Central memory CD8-positive, alpha-beta T cell (primary cell): ENCODE results near the gene CACNA2D3.

Experiments
- ATAC-seq: fragments of 150-1000 bp; cut with Tn5 transposase; replicated peaks from 2 replicates; pipeline ENCODE4 v1.10.0; 2022; ENCODE audit warnings: mild to moderate bottlenecking, moderate FRiP score, moderate number of reproducible peaks; ENCODE audit not compliant: poor library complexity, severe bottlenecking; ENCODE audit errors: extremely low read depth
- DNase-seq, 2 donors: peaks; one replicate each; pipeline ENCODE4 v3.0.0; 2021; ENCODE audit warnings: low spot score in 2 of 2
- H3K27ac Mint-ChIP-seq: one replicate; pipeline ENCODE4 v1.8.0; 2022; ENCODE audit warnings: low read depth, mild to moderate bottlenecking, moderate library complexity, mixed read lengths
- H3K27me3 Mint-ChIP-seq: one replicate; pipeline ENCODE4 v1.8.0; 2022; ENCODE audit warnings: mixed read lengths
- H3K36me3 Mint-ChIP-seq: one replicate; pipeline ENCODE4 v1.8.0; 2022; ENCODE audit warnings: mild to moderate bottlenecking, moderate library complexity, mixed read lengths; ENCODE audit not compliant: insufficient read depth
- H3K4me1 Mint-ChIP-seq: one replicate; pipeline ENCODE4 v1.8.0; 2022; ENCODE audit warnings: mixed read lengths
- H3K4me3 Mint-ChIP-seq: one replicate; pipeline ENCODE4 v1.8.0; 2022; ENCODE audit warnings: mild to moderate bottlenecking, moderate library complexity, mixed read lengths
- H3K9me3 Mint-ChIP-seq: one replicate; pipeline ENCODE4 v1.8.0; 2022; ENCODE audit warnings: mixed read lengths

Gene CACNA2D3

DNA sequence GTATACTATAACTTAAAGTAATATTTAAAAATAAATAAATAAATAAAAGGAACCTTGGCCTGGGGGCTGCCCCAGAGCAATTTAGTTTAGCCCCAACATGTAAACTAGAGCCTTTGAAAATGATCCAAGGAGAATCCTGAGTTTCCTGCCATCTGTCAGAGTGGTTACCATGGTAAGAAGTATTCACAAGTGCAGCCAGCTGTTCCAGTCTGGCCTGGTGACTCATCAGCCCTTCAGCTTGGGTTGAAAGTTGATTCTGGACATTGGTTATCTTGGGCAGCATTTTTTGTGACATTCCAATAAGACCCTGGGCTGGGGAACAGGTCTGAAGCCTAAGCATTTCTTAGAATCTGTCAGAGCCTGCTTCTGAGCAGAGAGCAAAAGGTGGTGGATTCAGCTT lies 878.2 kb downstream of the CACNA2D3 start:
- DNase-seq (no peak), ATAC-seq (no peak)
- H3K4me1 Mint-ChIP-seq = no peaks in the 10 kb centered on the region
- H3K4me3 Mint-ChIP-seq = no peak overlapping the region
- no peaks in the 10 kb centered on the region for H3K27me3 Mint-ChIP-seq
- H3K36me3 Mint-ChIP-seq = no peaks in the 10 kb centered on the region
- H3K27ac Mint-ChIP-seq = no peak overlapping the region
- H3K9me3 Mint-ChIP-seq = no peaks in the 10 kb centered on the region

DNA sequence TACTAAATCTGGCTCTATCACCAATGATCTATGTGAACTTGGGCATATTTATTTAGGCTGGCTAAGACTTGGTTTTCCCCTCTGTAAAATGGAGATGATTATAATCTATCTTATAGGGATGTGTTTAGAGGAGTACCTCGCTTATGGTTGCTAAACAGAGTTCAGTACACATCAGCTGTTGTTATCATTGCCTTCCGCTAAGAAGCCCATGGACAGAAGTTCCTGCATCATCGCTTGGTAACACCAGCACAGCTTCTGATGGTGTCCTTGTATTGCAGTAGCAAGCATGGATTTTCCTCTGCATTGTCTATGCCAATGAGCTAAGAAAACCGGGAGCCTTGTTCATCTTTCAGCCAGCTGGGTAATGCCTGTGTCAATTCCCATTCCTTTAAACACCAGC lies 878.6 kb downstream of the CACNA2D3 start:
- no peaks in the 10 kb centered on the region for H3K4me1 Mint-ChIP-seq
- no peaks in the 10 kb centered on the region for H3K9me3 Mint-ChIP-seq
- no peak overlapping the region for H3K4me3 Mint-ChIP-seq
- H3K27me3 Mint-ChIP-seq = no peaks in the 10 kb centered on the region
- ATAC-seq (no peak), DNase-seq (no peak)
- no peaks in the 10 kb centered on the region for H3K36me3 Mint-ChIP-seq
- no peak overlapping the region for H3K27ac Mint-ChIP-seq

DNA sequence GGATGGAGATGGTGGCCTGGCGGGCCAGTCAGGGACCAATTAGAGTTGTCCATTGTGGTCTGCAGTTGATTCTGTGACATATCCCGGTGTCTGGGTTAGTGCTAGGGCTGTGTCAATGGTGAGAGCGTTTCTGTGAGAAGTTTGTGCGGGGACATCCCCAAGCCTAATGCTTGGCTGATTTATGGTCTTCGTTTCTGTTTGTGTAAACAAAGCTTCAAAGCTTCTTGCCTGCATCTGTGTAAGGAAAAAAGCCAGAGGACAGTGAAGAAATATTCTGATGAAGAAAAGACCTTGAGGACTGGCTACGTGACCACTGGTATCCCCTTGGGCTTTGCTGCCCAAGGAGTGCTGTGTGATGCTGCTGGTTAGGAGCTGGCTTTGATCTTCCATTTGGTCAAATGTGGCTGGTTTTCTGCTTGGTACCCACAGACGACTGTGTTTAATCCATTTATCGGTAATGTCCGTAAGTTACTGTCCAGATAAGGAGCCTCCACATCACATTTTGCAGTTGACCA lies 880.1 kb downstream of the CACNA2D3 start:
- Mint-ChIP-seq H3K27ac (no peak overlapping the region), H3K4me1 (no peaks in the 10 kb centered on the region), H3K4me3 (no peak overlapping the region), H3K9me3 (no peaks in the 10 kb centered on the region), H3K27me3 (no peaks in the 10 kb centered on the region), H3K36me3 (no peaks in the 10 kb centered on the region)
- DNase-seq (no peak), ATAC-seq (no peak)

DNA sequence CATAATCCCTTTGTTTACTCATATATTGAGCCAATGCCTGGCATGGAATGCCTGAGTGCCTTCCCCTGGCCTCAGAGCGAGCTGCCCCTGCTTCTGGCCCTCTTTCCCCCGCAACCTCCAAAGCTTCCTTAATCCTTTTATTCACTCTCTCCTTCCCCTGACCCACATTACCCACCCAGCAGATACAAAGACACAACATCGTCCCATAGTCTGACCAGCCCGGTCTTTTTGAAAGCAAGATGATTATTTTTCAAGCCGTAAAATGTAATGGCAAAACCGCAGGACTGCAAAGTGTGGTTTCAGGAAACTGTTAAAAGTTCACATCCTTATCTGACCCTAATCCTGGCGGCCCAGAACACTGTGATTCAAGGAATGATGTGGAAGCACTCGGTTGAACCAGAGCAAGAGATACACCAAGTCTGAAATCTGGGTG lies 883.9 kb downstream of the CACNA2D3 start:
- H3K4me1 Mint-ChIP-seq = no peaks in the 10 kb centered on the region
- H3K27ac Mint-ChIP-seq = no peak overlapping the region
- no peaks in the 10 kb centered on the region for H3K36me3 Mint-ChIP-seq
- ATAC-seq = no peak
- H3K9me3 Mint-ChIP-seq = no peaks in the 10 kb centered on the region
- DNase-seq = no peak
- no peak overlapping the region for H3K4me3 Mint-ChIP-seq
- H3K27me3 Mint-ChIP-seq = no peaks in the 10 kb centered on the region

DNA sequence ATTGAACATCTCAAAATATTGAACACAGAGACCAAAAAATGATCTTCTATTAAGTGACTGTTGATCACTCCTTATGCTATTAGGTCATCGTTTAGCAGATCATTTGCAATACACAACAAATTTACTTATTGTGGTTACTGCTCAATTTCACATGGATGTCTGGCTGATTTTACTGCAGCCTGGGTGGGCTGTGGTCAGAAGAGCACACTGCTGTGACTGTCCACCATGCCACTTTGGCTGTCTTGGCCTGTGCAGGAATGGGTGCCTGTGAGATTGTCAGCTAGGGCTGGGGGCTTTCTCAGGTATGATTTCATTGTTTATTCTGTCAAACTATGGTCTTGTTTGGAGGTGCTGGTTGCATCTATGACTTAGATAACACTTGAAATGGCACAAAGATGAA lies 885.6 kb downstream of the CACNA2D3 start:
- Mint-ChIP-seq H3K4me3 (no peak overlapping the region), H3K36me3 (no peaks in the 10 kb centered on the region), H3K27ac (no peak overlapping the region), H3K27me3 (no peaks in the 10 kb centered on the region), H3K4me1 (no peaks in the 10 kb centered on the region), H3K9me3 (peaks cover 6% of the 10 kb centered on the region)
- ATAC-seq = no peak
- no peak for DNase-seq

DNA sequence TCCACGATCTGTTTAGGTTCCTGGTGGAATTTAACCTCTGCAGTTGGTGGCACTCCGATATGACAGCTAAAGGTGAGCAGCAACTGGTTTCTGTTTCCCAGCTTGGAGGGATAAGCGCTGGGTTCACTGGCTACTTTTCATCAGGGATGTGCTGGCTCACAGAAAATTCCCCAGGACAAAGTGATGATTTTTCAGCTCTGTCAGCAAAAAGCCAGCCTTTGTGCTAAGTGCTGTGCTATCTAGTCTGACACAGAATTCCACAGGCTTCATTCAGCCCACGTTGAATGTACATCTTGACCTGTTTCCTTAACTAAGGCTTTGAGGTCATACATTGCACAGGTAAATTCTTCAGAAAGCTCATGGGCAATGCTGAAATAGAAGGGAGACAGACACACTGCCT lies 887.0 kb downstream of the CACNA2D3 start:
- H3K36me3 Mint-ChIP-seq = no peaks in the 10 kb centered on the region
- H3K9me3 Mint-ChIP-seq = peaks cover 6% of the 10 kb centered on the region
- no peaks in the 10 kb centered on the region for H3K4me1 Mint-ChIP-seq
- H3K4me3 Mint-ChIP-seq = no peak overlapping the region
- no peak for DNase-seq
- no peak for ATAC-seq
- no peak overlapping the region for H3K27ac Mint-ChIP-seq
- no peaks in the 10 kb centered on the region for H3K27me3 Mint-ChIP-seq

DNA sequence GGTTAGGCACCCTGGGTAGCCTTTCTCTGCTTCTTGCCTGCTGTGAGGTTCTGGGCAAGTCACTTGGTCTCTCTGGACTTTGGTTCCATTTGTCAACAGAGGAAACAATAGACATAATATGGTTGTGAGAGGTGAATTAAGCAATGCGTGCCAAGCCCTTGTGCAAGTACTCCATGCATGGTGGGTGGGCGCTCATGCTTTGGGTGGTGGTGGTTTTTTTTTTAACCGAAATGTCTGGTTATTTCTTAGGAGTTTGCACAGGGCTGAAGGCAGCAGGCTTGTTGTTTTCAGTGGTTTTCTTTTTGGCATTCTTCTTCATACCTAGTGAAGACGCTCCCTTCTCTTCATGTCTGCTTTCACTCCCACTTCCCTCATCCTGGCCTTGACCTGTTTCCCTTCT lies 889.7 kb downstream of the CACNA2D3 start:
- ATAC-seq (no peak), DNase-seq (no peak)
- no peaks in the 10 kb centered on the region for H3K36me3 Mint-ChIP-seq
- H3K9me3 Mint-ChIP-seq = peaks cover 6% of the 10 kb centered on the region
- H3K4me1 Mint-ChIP-seq = no peaks in the 10 kb centered on the region
- H3K27me3 Mint-ChIP-seq = no peaks in the 10 kb centered on the region
- H3K27ac Mint-ChIP-seq = no peak overlapping the region
- H3K4me3 Mint-ChIP-seq = no peak overlapping the region

DNA sequence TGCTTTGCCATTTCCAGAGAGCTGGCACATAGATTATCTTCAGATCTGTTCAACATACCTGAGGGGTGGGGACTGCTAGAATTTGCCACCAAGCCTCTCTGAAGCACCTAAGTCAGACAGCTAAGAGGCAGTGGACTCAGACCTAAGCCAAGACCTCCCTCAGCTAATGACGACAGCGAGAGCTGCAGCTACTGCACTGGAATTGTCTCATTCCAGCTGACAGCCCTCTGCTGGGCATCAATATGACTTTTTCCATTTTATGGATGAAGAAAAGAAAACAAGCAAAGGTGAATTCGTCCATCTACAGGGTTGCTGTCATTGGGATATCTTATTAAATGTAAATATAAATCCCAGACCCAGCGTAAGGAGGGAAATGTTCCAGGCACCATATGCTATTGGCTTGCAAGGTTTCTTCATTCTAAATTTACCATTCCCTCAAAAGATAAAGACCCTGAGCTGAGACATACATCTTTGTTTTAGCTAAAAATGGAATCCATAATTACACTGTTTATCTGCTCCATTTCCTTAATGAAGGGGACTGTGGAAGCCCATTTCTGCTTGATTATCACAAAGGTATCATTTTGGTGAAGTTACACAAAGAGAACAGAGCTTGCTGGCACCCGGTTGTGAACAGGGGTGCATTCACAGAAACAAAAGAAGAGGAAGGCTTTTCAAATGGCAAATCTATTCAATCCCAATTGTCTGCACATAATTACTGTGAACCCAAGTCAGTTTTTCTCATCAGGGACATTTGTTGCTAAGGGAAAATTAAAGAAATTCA lies 891.0 kb downstream of the CACNA2D3 start:
- Mint-ChIP-seq H3K9me3 (peaks cover 6% of the 10 kb centered on the region), H3K4me1 (no peaks in the 10 kb centered on the region), H3K4me3 (no peak overlapping the region), H3K27me3 (no peaks in the 10 kb centered on the region), H3K27ac (no peak overlapping the region), H3K36me3 (no peaks in the 10 kb centered on the region)
- DNase-seq (no peak), ATAC-seq (no peak)

DNA sequence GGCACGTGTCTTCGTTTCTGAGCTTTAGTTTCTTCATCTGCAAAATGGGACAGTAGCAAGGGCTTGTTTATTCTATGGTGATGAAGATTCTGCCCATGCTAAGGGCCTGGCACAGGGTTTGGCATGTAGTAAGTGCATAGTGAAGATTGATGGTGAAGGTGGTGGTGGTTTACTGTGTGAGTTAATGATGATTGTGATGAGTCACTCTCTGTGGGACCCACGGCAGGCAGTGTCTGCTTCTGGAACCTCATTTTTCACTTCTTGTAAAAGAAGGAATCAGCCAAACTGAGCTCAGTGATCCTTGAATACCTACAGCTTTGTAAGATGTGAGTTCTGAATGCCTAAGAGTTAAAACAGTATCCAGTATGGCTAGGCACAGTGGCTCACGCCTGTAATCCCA lies 891.7 kb downstream of the CACNA2D3 start:
- Mint-ChIP-seq H3K27ac (no peak overlapping the region), H3K36me3 (no peaks in the 10 kb centered on the region), H3K9me3 (peaks cover 11% of the 10 kb centered on the region), H3K4me3 (no peak overlapping the region), H3K4me1 (no peaks in the 10 kb centered on the region), H3K27me3 (no peaks in the 10 kb centered on the region)
- ATAC-seq = no peak
- DNase-seq = no peak

DNA sequence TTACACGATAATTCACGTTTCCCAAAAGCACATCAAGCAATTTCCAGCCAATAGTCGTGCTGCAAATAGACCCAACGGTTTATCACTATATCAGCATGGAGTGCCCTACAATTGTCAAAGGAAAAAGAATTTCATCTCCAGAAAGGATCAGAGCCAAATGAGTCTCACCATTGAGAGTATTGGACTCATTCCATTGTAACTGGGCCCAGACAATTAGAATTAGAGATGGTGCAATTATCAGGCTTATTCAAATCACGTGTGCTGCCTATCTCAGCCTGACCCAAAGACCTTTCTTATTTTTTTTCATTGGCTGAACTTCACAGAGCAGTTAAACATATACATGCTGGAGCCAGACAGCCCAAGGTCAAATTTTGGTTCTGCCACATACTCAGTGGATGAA lies 892.6 kb downstream of the CACNA2D3 start:
- H3K4me3 Mint-ChIP-seq = no peak overlapping the region
- DNase-seq (no peak), ATAC-seq (no peak)
- H3K36me3 Mint-ChIP-seq = no peaks in the 10 kb centered on the region
- H3K9me3 Mint-ChIP-seq = peaks cover 11% of the 10 kb centered on the region
- no peaks in the 10 kb centered on the region for H3K27me3 Mint-ChIP-seq
- H3K27ac Mint-ChIP-seq = no peak overlapping the region
- H3K4me1 Mint-ChIP-seq = no peaks in the 10 kb centered on the region

DNA sequence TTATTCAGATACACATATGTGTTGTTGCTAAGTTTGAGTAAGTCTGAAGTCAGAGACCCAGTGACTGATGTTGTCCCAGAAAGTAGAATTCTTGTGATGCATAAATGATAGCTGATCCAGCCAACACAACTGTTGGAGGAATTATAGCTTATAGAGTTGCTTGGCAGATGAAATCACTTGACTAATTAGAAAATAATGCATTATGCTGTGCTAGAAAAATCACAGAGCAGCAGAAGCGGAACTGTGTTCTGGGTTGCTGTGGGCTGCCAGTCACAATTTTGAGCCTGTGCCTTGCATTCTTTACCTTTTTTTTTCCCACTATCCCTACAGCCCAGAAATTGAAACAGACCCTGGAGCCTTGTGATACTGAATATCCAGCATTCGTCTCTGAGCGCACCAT lies 895.5 kb downstream of the CACNA2D3 start:
- DNase-seq = no peak
- Mint-ChIP-seq H3K9me3 (peaks cover 6% of the 10 kb centered on the region), H3K4me3 (no peak overlapping the region)

DNA sequence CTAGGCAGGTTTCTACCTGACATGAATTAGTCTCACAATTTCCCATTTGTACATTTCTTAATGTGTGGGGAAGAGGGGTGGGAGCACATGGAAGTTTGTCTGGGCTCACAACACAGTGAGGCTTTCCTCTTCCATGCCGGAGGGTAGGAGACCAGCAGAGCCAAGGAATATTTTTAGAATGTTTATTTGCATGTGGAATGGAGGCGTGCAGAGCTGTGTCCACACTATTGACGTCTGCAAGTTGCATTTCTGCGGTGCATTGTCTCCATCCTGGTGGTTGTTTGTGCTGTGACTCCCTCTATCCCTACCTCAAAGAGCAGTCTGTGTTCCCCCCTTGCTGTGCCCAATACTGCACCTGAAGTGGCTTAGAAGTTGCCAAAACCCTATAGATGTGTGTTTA lies 908.6 kb downstream of the CACNA2D3 start:
- Mint-ChIP-seq H3K4me3 (no peak overlapping the region), H3K27ac (no peak overlapping the region)

More for the DNA sequence above, 895.5 kb downstream of the CACNA2D3 start:
- H3K27me3 Mint-ChIP-seq = no peaks in the 10 kb centered on the region
- H3K4me1 Mint-ChIP-seq = no peaks in the 10 kb centered on the region
- no peak overlapping the region for H3K27ac Mint-ChIP-seq
- no peak for ATAC-seq
- no peaks in the 10 kb centered on the region for H3K36me3 Mint-ChIP-seq

DNA sequence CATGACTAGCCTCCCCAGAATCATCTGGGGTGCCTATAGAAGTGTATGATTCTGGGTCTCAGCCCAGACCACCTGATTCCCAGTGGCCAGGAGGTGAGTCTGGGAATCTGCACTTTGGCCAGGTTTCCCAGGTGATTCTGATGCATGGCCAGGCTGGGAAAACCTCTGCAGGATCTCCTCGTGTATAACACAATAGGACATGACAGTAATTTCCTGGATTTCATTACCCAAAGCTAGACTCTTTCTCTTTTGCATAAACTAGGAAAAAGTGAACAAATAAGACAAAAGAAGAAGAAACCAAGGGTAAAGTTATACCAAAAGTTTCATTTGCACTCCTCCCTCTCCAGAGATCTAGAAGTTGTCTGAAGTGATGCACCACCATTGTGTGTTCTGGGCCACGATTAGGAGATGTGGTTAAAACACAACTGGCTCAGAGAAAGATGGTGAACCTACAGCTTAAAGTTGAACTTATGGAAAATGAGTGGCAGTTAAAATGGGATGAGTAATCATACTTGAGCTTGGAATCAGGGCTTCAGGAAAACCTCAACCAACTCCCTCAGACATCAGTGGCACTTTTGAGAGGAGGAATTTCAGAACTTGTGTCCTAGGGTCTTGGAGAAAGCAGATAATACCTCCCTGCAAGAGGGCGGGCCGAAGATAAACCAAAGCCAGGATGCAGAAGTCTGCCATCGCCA lies 914.7 kb downstream of the CACNA2D3 start:
- Mint-ChIP-seq H3K36me3 (no peaks in the 10 kb centered on the region), H3K4me3 (no peak overlapping the region), H3K9me3 (peaks cover 5% of the 10 kb centered on the region), H3K27me3 (no peaks in the 10 kb centered on the region), H3K27ac (no peak overlapping the region), H3K4me1 (no peaks in the 10 kb centered on the region)
- DNase-seq (no peak), ATAC-seq (no peak)

More for the DNA sequence above, 908.6 kb downstream of the CACNA2D3 start:
- Mint-ChIP-seq H3K36me3 (no peaks in the 10 kb centered on the region), H3K27me3 (no peaks in the 10 kb centered on the region), H3K4me1 (no peaks in the 10 kb centered on the region), H3K9me3 (peaks cover 18% of the 10 kb centered on the region)
- DNase-seq (no peak), ATAC-seq (no peak)
